ENCODE results near the gene MGST3. TPM values are rescaled to one million over a fixed set of nuclear protein-coding genes. Genes with fewer than 3 reads are reported as not detected.
A peak's percentile ranks its signal among the peaks of the same experiment; 100 is the strongest.

MGST3 gene
- total and polyA plus RNA-seq, 2 experiments from 2014 or later = 84.5 to 262 TPM

GRCh38 chr1:165632152-165632469 is 1.1 kb downstream of the MGST3 start:
- Mint-ChIP-seq H3K4me3 (no peak overlapping the region), H3K27me3 (ENCODE audit: insufficient read depth, low read depth, poor library complexity) (peaks cover 10% of the 10 kb centered on the region), H3K36me3 (ENCODE audit: low read depth) (no peaks in the 10 kb centered on the region), H3K27ac (no peak overlapping the region), H3K4me1 (peaks cover 47% of the 10 kb centered on the region), H3K9me3 (no peaks in the 10 kb centered on the region)
- peaks cover 5% of the 10 kb centered on the region; the same call in 1 of the 2 replicates for H3K36me3 ChIP-seq (ENCODE audit: insufficient read depth)
- H3F3A ChIP-seq (replicated peaks; ENCODE audit: low read depth) = no peaks in the 10 kb centered on the region
- H2AFZ ChIP-seq = peak overlapping the region; percentile 85; the same call in 1 of the 2 replicates
- DNase-seq (ENCODE audit: low spot score) (peak; percentile 60), ATAC-seq (peak; percentile 26)
- H3K9me2 ChIP-seq (ENCODE audit: insufficient read depth) = no peaks in the 10 kb centered on the region
- peaks cover 12% of the 10 kb centered on the region; the same call in 1 of the 2 replicates for H4K20me1 ChIP-seq (replicated peaks; ENCODE audit: insufficient read depth)
- TF ChIP-seq ZNF331 (CRISPR knock-in tag; IDR thresholded peaks at IDR 0.05; ENCODE audit: low read depth) (no peak), POLR2AphosphoS5 (IDR thresholded peaks at IDR 0.05; ENCODE audit: low read depth) (no peak), STAT1 (IDR thresholded peaks at IDR 0.05; ENCODE audit: unreplicated experiment) (no peak), EZH2 (IDR thresholded peaks at IDR 0.05; ENCODE audit: low read depth, unreplicated experiment) (no peak), ETS1 (IDR thresholded peaks at IDR 0.05) (no peak), ZNF462 (CRISPR knock-in tag; IDR thresholded peaks at IDR 0.05) (no peak), EZH2phosphoT487 (IDR thresholded peaks at IDR 0.05; ENCODE audit: unreplicated experiment) (no peak)
- no peaks in the 10 kb centered on the region for H3K27me3 ChIP-seq (ENCODE audit: insufficient read depth)
- H3K4me2 ChIP-seq = peak overlapping the region; percentile 95
- peaks cover 45% of the 10 kb centered on the region for H3K79me2 ChIP-seq (replicated peaks; ENCODE audit: insufficient read depth)
- H3K4me1 ChIP-seq (ENCODE audit: insufficient read depth) = peaks cover 45% of the 10 kb centered on the region
- 0 out of 2 replicates have a peak overlapping the region, but pooled peaks have one; percentile 70 for H3K27ac ChIP-seq (ENCODE audit: low read depth)
- H3K4me3 ChIP-seq = peak overlapping the region; percentile 97
